HEK293T (cell line): ENCODE data around the gene C1D.
"Not testable (repeated sequence)": the region's sequence is repeated elsewhere in the genome, so short reads cannot be mapped to it uniquely, and the experiment has no call there.

ENCODE experiments used
- ARNT ChIP-seq: fragments of 450-650 bp; IDR thresholded peaks from 2 replicates; pipeline ENCODE4 v1.6.1; 2017; ENCODE audit warnings: mild to moderate bottlenecking
- BHLHE40 ChIP-seq: fragments of 450-650 bp; IDR thresholded peaks from 2 replicates; pipeline ENCODE4 v1.6.1; 2016; ENCODE audit warnings: mild to moderate bottlenecking, moderate library complexity, borderline replicate concordance
- CTBP1 ChIP-seq: fragments of 450-650 bp; IDR thresholded peaks from 2 replicates; pipeline ENCODE4 v1.6.1; 2016; ENCODE audit warnings: borderline replicate concordance
- ELF4 ChIP-seq: fragments of 450-650 bp; IDR thresholded peaks from 2 replicates; pipeline ENCODE4 v1.6.1; 2017; ENCODE audit warnings: antibody characterized with exemption
- FOXA1 ChIP-seq: fragments of 450-650 bp; IDR thresholded peaks from 2 replicates; pipeline ENCODE4 v1.6.1; 2016; ENCODE audit warnings: mild to moderate bottlenecking
- FOXK2 ChIP-seq: fragments of 450-650 bp; IDR thresholded peaks from 2 replicates; pipeline ENCODE4 v1.6.1; 2016; ENCODE audit warnings: mild to moderate bottlenecking
- FOXM1 ChIP-seq: fragments of 450-650 bp; IDR thresholded peaks from 2 replicates; pipeline ENCODE4 v1.6.1; 2017; ENCODE audit warnings: mild to moderate bottlenecking, borderline replicate concordance
- HDGF ChIP-seq: fragments of 450-650 bp; IDR thresholded peaks from 2 replicates; pipeline ENCODE4 v1.6.1; 2017; ENCODE audit warnings: antibody characterized with exemption, borderline replicate concordance
- L3MBTL2 ChIP-seq: fragments of 450-650 bp; conservative IDR thresholded peaks from 2 replicates; pipeline ENCODE4 v1.6.1; 2016; ENCODE audit warnings: mild to moderate bottlenecking
- NFRKB ChIP-seq: fragments of 450-650 bp; IDR thresholded peaks from 2 replicates; pipeline ENCODE4 v1.6.1; 2016; ENCODE audit warnings: mild to moderate bottlenecking, moderate library complexity
- PKNOX1 ChIP-seq: fragments of 450-650 bp; IDR thresholded peaks from 2 replicates; pipeline ENCODE4 v1.6.1; 2016
- SP1 ChIP-seq: fragments of 450-650 bp; IDR thresholded peaks from 2 replicates; pipeline ENCODE4 v1.6.1; 2017
- SUZ12 ChIP-seq: fragments of 450-650 bp; IDR thresholded peaks from 2 replicates; pipeline ENCODE4 v1.6.1; 2016; ENCODE audit warnings: mild to moderate bottlenecking
- ZNF384 ChIP-seq: fragments of 450-650 bp; IDR thresholded peaks from 2 replicates; pipeline ENCODE4 v1.6.1; 2016

GRCh38 chr2:68063797-68064646, 1.2 kb upstream of the C1D start:
- not testable (repeated sequence) for TF ChIP-seq SP1, NFRKB, PKNOX1, ELF4, CTBP1, HDGF, FOXM1, FOXA1, ARNT, BHLHE40, FOXK2, SUZ12, ZNF384
- 0 out of 2 replicates have a peak, but pooled peaks have one; percentile 15 for TF ChIP-seq L3MBTL2
